Heart left ventricle (tissue), 16 donors: ENCODE measurements around the gene ACKR4. TPM values are rescaled to one million over a fixed set of nuclear protein-coding genes. Genes with fewer than 3 reads are reported as not detected.

Source experiments
- ATAC-seq, 4 donors: fragments of 200-7000 bp; cut with Tn5 transposase; one replicate each; pipeline ENCODE4 v1.9.1; 2020 to 2022; ENCODE audit warnings: moderate library complexity in 4 of 4, mild to moderate bottlenecking in 3 of 4, moderate number of reproducible peaks in 1 of 4
- DNase-seq, 5 donors: peaks; one replicate each; pipeline ENCODE4 v3.0.0-alpha.2; 2020
- H3K27ac ChIP-seq, 12 donors: fragments of 200-600 bp; sonication (generic) in 4 of 12; one replicate each; pipeline versions ENCODE4 v1.5.0 to v1.8.0; 2016 to 2022; ENCODE audit warnings: mild to moderate bottlenecking in 2 of 12
- H3K27me3 ChIP-seq, 9 donors: fragments of 200-600 bp; sonication (generic) in 2 of 9; one replicate each; pipeline versions ENCODE4 v1.5.1 to v1.8.0; 2016 to 2022; ENCODE audit warnings: mild to moderate bottlenecking in 3 of 9
- H3K36me3 ChIP-seq, 9 donors: fragments of 200-600 bp; sonication (generic) in 2 of 9; one replicate each; pipeline versions ENCODE4 v1.5.0 to v1.8.0; 2018 to 2022; ENCODE audit warnings: mild to moderate bottlenecking in 2 of 9
- H3K4me1 ChIP-seq, 12 donors: fragments of 200-600 bp; sonication (generic) in 4 of 12; one replicate each; pipeline versions ENCODE4 v1.5.0 to v1.8.0; 2016 to 2022; ENCODE audit warnings: mild to moderate bottlenecking in 3 of 12
- H3K4me3 ChIP-seq, 12 donors: fragments of 200-600 bp; sonication (generic) in 4 of 12; one replicate each; pipeline versions ENCODE4 v1.5.0 to v1.8.0; 2017 to 2022; ENCODE audit warnings: mild to moderate bottlenecking in 9 of 12, moderate library complexity in 4 of 12
- H3K9me3 ChIP-seq, 12 donors: fragments of 200-600 bp; sonication (generic) in 4 of 12; one replicate each; pipeline versions ENCODE4 v1.5.0 to v1.8.0; 2016 to 2022; ENCODE audit warnings: mild to moderate bottlenecking in 1 of 12
- POLR2A ChIP-seq, 2 donors: fragments of 450-650 bp; IDR thresholded peaks; one replicate each; pipeline ENCODE4 v1.6.1; 2017; ENCODE audit warnings: antibody characterized with exemption in 2 of 2, mild to moderate bottlenecking in 2 of 2, moderate library complexity in 2 of 2
- WGBS, 4 donors: extraction: QIAGEN DNeasy Blood & Tissue Kit in 2 of 4; methylation state at CpG; one replicate each; pipeline versions ENCODE4 v1.1.5 to v1.1.7; 2013 to 2018; 5-methylcytosine and 5-hydroxymethylcytosine counted together
- intact Hi-C, 10 donors: fragments of 100-400 bp; cut with DNase I; formaldehyde crosslinking; loops; one replicate each; pipeline versions ENCODE4 v1.11.1 to v1.14.2; 2022
- long read RNA-seq, 3 donors: library from polyadenylated mRNA; unstranded; transcript quantifications; one replicate each; pipeline ENCODE4 v2.0.0, GENCODE V29; 2020 to 2021
- polyA plus RNA-seq, 2 donors: library from polyadenylated mRNA; stranded (reverse); fragments of 200-250 nt; gene quantifications; one replicate each; pipeline ENCODE4 v1.2.3, GENCODE V29; 2013
- total RNA-seq, 9 donors: library from RNA; depleted of rRNA in 2 of 9; stranded (reverse); fragments of >200 nt in 2 of 9; fragmentation: NEBNext Ultra II Directional in 3 of 9; extraction: Animal tissue kit (Norgen Biotek cat#: 25700) in 3 of 9; gene quantifications; one replicate each; pipeline versions ENCODE4 v1.1.0 to v1.2.4, GENCODE V29; 2016 to 2023
- TF ChIP-seq, protein P1 (sequence below), 12 donors: fragments of 200-600 bp; sonication (generic) in 4 of 12; IDR thresholded peaks; one replicate each; pipeline versions ENCODE4 v1.5.0 to v1.8.0; 2018 to 2022; ENCODE audit warnings: antibody characterized with exemption in 12 of 12, mild to moderate bottlenecking in 5 of 12
- donor health status: ischemic (EF 13 %, LVEDD 7.1; RV severe dilation, severe dysfunction).
- donor health status: healthy with polysubstance abuse.
- donor health status: DM: no; HTN: yes; CAD: no.
- donor health status: DM: no; HTN: no; CAD: no.
- donor health status: ischemic (EF 25% LVEDD 6.9; RV normal size, moderate dysfunction).
- donor health status: ischemic (EF 25% LVEDD 5.7; RV mildly dilated, moderate dysfunction).
- donor health status: healthy.
- donor health status: DM: yes; HTN: yes; CAD: no.
- donor health status: ischemic (EF 35%, LVEDD 5.7; RV mildly dilated, moderate dysfunction).
- donor health status: nonischemic (EF 11% LVEDD 7.7; RV severe dilation, severe dysfunction).
- donor health status: DM: yes; HTN: yes; CAD: no.
- donor health status: PGD.
- donor health status: ischemic (EF 29% LVEDD 5.4; RV normal size, mild dysfunction).
- donor health status: nonischemic (EF 23%, LVEDD 6.1; RV moderate dilation, normal function).

ACKR4 gene
- total RNA-seq (1 to 10 TPM in 7 of 9 donors, under 1 TPM in 2; 0.69 to 3.0 (median 2.0) TPM), polyA plus RNA-seq (1 to 10 TPM in 1 of 2 donors, under 1 TPM in 1; 0.64 to 2.2 TPM)
- long read RNA-seq, donor 1, partial matches to known transcripts, result 0 of 4 reads
- long read RNA-seq, donor 1, other reads (novel, unspliced or antisense), result 0 of 4 reads
- long read RNA-seq, donor 2, partial matches to known transcripts, result 0 of 3 reads
- long read RNA-seq, donor 2, other reads (novel, unspliced or antisense), result 1 of 3 reads
- long read RNA-seq, donor 3, result 0 reads

DNA sequence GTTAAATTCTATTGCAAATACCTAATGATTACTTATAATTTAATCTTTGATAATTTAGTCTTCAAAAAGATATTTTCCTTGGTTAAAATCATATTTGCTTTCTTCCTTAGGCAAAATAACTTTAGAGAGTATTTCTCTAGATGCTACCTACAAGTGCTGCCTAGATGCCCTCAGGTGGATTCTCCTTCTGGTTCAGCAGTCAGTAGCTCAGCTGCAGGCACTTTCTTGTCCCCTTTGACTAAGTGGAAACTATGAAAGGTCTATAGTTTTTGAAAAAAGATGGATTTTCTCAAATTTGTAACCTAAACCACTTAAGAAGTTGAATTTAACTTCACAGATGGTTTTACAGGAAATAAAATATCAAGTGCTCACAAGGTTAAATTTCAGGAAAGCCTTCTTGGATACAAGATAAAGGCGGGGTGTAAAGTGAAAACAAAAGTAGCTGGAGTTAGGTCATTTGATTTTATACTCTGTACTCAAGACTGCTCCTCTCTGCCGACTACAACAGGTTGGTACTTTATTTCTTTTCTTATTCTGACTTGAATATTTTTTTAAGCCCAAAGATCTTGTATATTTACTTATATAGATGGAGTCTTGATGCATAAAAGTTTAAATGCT is at the start of gene ACKR4:
Gene ACKR4, plus strand, starts transcription at position 455 of the 618 bp plus-strand sequence. CDS start 3,128 bp downstream, outside the sequence.
- Histone ChIP-seq H3K27me3 (no peaks in the 10 kb centered on the region), H3K9me3 (no peaks in the 10 kb centered on the region), H3K27ac (peak within 1 kb of the TSS in 7 of 12 donors; percentile 2 to 49 (median 32)), H3K4me3 (peak within 1 kb of the TSS in 9 of 12 donors; percentile 1 to 59 (median 42)), H3K36me3 (peaks cover 0 to 22% (median 7%) of the 10 kb centered on the region in 9 donors), H3K4me1 (peaks cover 0 to 16% (median 0%) of the 10 kb centered on the region in 12 donors)
- ATAC-seq (peak in 2 of 4 donors; percentile 58 to 80), DNase-seq (no peak)
- intact Hi-C loops, result no loop called here
- 34 to 47% (median 44%) methylated on average over 2 of the region's 2 CpGs for WGBS, 4 donors
- TF ChIP-seq, protein P1, sequence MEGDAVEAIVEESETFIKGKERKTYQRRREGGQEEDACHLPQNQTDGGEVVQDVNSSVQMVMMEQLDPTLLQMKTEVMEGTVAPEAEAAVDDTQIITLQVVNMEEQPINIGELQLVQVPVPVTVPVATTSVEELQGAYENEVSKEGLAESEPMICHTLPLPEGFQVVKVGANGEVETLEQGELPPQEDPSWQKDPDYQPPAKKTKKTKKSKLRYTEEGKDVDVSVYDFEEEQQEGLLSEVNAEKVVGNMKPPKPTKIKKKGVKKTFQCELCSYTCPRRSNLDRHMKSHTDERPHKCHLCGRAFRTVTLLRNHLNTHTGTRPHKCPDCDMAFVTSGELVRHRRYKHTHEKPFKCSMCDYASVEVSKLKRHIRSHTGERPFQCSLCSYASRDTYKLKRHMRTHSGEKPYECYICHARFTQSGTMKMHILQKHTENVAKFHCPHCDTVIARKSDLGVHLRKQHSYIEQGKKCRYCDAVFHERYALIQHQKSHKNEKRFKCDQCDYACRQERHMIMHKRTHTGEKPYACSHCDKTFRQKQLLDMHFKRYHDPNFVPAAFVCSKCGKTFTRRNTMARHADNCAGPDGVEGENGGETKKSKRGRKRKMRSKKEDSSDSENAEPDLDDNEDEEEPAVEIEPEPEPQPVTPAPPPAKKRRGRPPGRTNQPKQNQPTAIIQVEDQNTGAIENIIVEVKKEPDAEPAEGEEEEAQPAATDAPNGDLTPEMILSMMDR (IDR thresholded peaks at IDR 0.05), result no peak
- TF ChIP-seq POLR2A (IDR thresholded peaks at IDR 0.05), result no peak

DNA sequence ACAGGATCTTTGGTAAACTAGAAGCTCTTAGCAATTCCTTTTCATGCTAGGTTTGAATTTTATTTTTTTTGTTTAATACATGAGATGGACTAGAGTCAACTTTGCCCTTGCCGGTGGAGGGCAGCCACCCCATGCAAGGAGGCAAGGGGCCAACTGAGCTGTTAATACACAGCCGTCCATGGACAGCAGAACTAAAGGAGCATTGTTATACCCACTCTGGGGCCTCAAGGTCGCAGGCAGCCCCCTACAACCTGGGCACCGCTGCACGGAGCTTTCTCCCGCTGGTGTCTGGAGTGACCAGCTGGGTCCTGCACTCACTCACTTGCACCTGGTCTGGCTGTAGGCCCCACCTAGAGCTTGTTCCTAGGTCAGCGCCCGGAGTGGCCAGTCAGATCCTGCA is 47.9 kb upstream of the ACKR4 start:
- peaks cover 0 to 42% (median 20%) of the 10 kb centered on the region in 12 donors for H3K4me1 ChIP-seq
- no peak for DNase-seq
- no peaks in the 10 kb centered on the region for H3K36me3 ChIP-seq
- no peaks in the 10 kb centered on the region for H3K9me3 ChIP-seq
- H3K27ac ChIP-seq, result peak overlapping the region in 3 of 12 donors; percentile 67 to 72 (median 68)
- H3K27me3 ChIP-seq, result no peaks in the 10 kb centered on the region
- TF ChIP-seq POLR2A (IDR thresholded peaks at IDR 0.05), result no peak
- TF ChIP-seq, protein P1 (IDR thresholded peaks at IDR 0.05), result no peak
- H3K4me3 ChIP-seq, result no peak overlapping the region
- ATAC-seq, result no peak
- intact Hi-C loops, result no loop called here
- 89 to 93% (median 92%) methylated on average over 8 of the region's 8 CpGs for whole genome bisulfite sequencing, 4 donors

DNA sequence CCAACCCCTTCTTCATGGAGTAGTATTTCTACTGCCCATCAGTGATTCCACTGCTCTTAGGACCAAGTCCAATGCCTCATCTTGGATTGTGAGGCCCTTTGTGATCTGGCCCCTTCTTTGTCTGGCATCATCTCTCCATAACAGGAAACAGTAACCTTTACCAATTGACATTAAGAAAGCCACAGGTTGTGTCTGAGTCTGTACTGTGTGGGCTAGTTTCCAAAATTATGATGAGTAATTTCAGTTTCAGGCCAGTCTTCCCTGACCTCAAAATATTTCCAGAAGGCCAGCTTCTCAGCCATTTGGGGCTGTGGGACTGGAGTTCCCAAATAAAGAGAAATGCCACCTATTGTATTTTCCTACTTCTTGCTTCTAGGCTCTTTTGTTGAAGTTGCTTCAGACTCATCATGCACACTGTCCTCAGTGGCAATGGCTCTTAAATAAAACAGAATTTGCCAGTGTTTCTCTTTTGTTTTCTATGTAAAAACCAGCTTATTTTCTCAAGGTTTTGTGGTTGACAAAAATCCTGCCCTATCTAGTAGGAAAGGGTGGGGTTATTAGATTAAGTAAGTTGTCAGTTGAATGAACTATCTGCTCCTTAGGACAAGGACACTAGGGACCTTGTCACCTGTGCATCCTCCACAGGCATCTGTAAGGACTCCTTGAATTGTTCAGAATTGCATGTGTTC is 47.0 kb upstream of the ACKR4 start:
- Histone ChIP-seq H3K36me3 (no peaks in the 10 kb centered on the region), H3K27ac (peak overlapping the region in 9 of 12 donors; percentile 0 to 72 (median 62)), H3K4me1 (peaks cover 0 to 47% (median 22%) of the 10 kb centered on the region in 12 donors), H3K9me3 (no peaks in the 10 kb centered on the region), H3K27me3 (no peaks in the 10 kb centered on the region), H3K4me3 (no peak overlapping the region)
- ATAC-seq, result peak in 3 of 4 donors; percentile 25 to 55 (median 40)
- DNase-seq, result no peak
- TF ChIP-seq POLR2A (IDR thresholded peaks at IDR 0.05), result no peak
- TF ChIP-seq, protein P1 (IDR thresholded peaks at IDR 0.05), result no peak
- intact Hi-C loops, result no loop called here
